ENCODE data around the gene INPP5K.

DNA sequence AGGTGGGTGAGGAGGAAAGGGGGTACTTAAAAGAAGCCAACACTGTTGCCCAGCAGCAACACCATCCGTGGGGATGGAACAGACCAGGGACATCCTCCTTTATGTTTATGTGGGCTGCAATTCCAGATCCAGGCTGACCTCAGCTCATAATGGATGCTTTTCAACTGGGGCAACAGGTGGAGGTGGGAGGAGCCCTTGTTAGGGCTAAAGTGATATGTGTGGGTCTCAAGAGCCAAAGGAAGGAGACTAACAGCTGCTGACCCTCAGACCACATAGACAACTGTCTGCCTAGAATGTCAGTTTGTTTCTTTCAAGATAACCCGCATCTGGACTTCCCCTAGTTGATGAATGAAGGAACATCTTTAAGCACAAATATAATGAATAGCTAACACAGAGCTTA, 2.0 kb upstream of the INPP5K start:
- TF ChIP-seq POLR2A (IDR thresholded peaks at IDR 0.05; ENCODE audit: low read depth, low read length): no peak
- TF ChIP-seq TAF1 (IDR thresholded peaks at IDR 0.05; ENCODE audit: low read depth, low read length): no peak
- TF ChIP-seq POLR2AphosphoS5 (IDR thresholded peaks at IDR 0.05; ENCODE audit: low read depth, low read length): no peak
- TF ChIP-seq SPI1 (IDR thresholded peaks at IDR 0.05; ENCODE audit: low read depth, low read length): no peak
- TF ChIP-seq PAX5 (IDR thresholded peaks at IDR 0.05; ENCODE audit: insufficient read depth, low read length, severe bottlenecking): no peak
- no peak for TF ChIP-seq POU2F2 (IDR thresholded peaks at IDR 0.05; ENCODE audit: low read depth, low read length)

Measured in GM12891 (cell line).